Measurements from ENCODE around the gene ALDH1L1. TPM values are rescaled to one million over a fixed set of nuclear protein-coding genes. Genes with fewer than 3 reads are reported as not detected.

The ALDH1L1 gene
- total RNA-seq, 1 donor from 2014 or later = 36.1 TPM

- no peak overlapping the region for H3K4me3 ChIP-seq
- TF ChIP-seq CTCF (IDR thresholded peaks at IDR 0.05) = no peak
- H3K27me3 ChIP-seq = no peaks in the 10 kb centered on the region
- H3K36me3 ChIP-seq = peaks cover 16 to 28% of the 10 kb centered on the region in 2 donors
- no peaks in the 10 kb centered on the region for H3K4me1 ChIP-seq
- intact Hi-C loops (cut with DNase I) = no loop called here
- no peaks in the 10 kb centered on the region for H3K9me3 ChIP-seq
- DNase-seq (ENCODE audit: low spot score in 2 of 2) = no peak
- no peak overlapping the region for H3K27ac ChIP-seq
Measured at GRCh38 chr3:126119008-126119675, 61.2 kb downstream of the ALDH1L1 start.

GRCh38 chr3:126118591-126118990 is 61.8 kb downstream of the ALDH1L1 start:
- Histone ChIP-seq H3K36me3 (peaks cover 16 to 27% of the 10 kb centered on the region in 2 donors), H3K4me3 (no peak overlapping the region), H3K9me3 (no peaks in the 10 kb centered on the region), H3K27ac (no peak overlapping the region), H3K27me3 (no peaks in the 10 kb centered on the region), H3K4me1 (no peaks in the 10 kb centered on the region)
- intact Hi-C loops (cut with DNase I) = no loop called here
- peak in 1 of 2 donors; percentile 42 for DNase-seq (ENCODE audit: low spot score in 2 of 2)
- TF ChIP-seq CTCF (IDR thresholded peaks at IDR 0.05) = no peak

- intact Hi-C loops (cut with DNase I) = no loop called here
- Histone ChIP-seq H3K27ac (no peak overlapping the region), H3K4me1 (no peaks in the 10 kb centered on the region), H3K4me3 (no peak overlapping the region), H3K36me3 (peaks cover 16 to 27% of the 10 kb centered on the region in 2 donors), H3K27me3 (no peaks in the 10 kb centered on the region), H3K9me3 (no peaks in the 10 kb centered on the region)
- peak in 1 of 2 donors; percentile 56 for DNase-seq (ENCODE audit: low spot score in 2 of 2)
- TF ChIP-seq CTCF (IDR thresholded peaks at IDR 0.05) = no peak
Measured at GRCh38 chr3:126117786-126118185, 62.6 kb downstream of the ALDH1L1 start.

GRCh38 chr3:126117212-126117611 is 63.2 kb downstream of the ALDH1L1 start:
- Histone ChIP-seq H3K9me3 (no peaks in the 10 kb centered on the region), H3K27ac (no peak overlapping the region), H3K27me3 (no peaks in the 10 kb centered on the region), H3K4me1 (no peaks in the 10 kb centered on the region), H3K4me3 (no peak overlapping the region), H3K36me3 (peaks cover 16 to 27% of the 10 kb centered on the region in 2 donors)
- DNase-seq (ENCODE audit: low spot score in 2 of 2) = no peak
- TF ChIP-seq CTCF (IDR thresholded peaks at IDR 0.05) = no peak
- intact Hi-C loops (cut with DNase I) = no loop called here

- Histone ChIP-seq H3K27ac (no peak overlapping the region), H3K36me3 (peaks cover 16 to 24% of the 10 kb centered on the region in 2 donors), H3K9me3 (no peaks in the 10 kb centered on the region), H3K4me1 (no peaks in the 10 kb centered on the region), H3K27me3 (no peaks in the 10 kb centered on the region), H3K4me3 (no peak overlapping the region)
- DNase-seq (ENCODE audit: low spot score in 2 of 2) = peak in 1 of 2 donors; percentile 47
- intact Hi-C loops (cut with DNase I) = no loop called here
- TF ChIP-seq CTCF (IDR thresholded peaks at IDR 0.05) = no peak
Measured at GRCh38 chr3:126116526-126116925, 63.9 kb downstream of the ALDH1L1 start.

Measured in ascending aorta (tissue), 2 donors.